ENCODE measurements around the gene STXBP5L. TPM values are rescaled to one million over a fixed set of nuclear protein-coding genes. Genes with fewer than 3 reads are reported as not detected.

STXBP5L gene
- total and polyA plus RNA-seq, 7 donors, result under 0.01 to 0.01 TPM; not detected in 5

- H3K4me1 ChIP-seq, result no peaks in the 10 kb centered on the region
- H3K27me3 ChIP-seq (ENCODE audit: insufficient read depth in 3 of 3, low read length in 2 of 3), result no peaks in the 10 kb centered on the region
- ATAC-seq, result no peak
- DNase-seq, result no peak
- H3K36me3 ChIP-seq (ENCODE audit: insufficient read depth in 1 of 2, low read depth in 1 of 2), result no peaks in the 10 kb centered on the region
- intact Hi-C loops (cut with DNase I), result loop anchor here in 1 of 2 donors (5.0 kb wide), 1 partner anchor 1082 kb away; no protein-coding TSS in a partner anchor
- no peak overlapping the region for H3K4me3 ChIP-seq
- no peak overlapping the region for H3K27ac ChIP-seq
- no peaks in the 10 kb centered on the region for H3K9me3 ChIP-seq
- TF ChIP-seq CTCF (IDR thresholded peaks at IDR 0.05), result no peak
Measured at GRCh38 chr3:121399820-121400219, 491.8 kb downstream of the STXBP5L start.

- H3K4me1 ChIP-seq, result no peaks in the 10 kb centered on the region
- intact Hi-C loops (cut with DNase I), result no loop called here
- H3K9me3 ChIP-seq, result no peaks in the 10 kb centered on the region
- ATAC-seq (no peak), DNase-seq (no peak)
- H3K36me3 ChIP-seq (ENCODE audit: insufficient read depth in 1 of 2, low read depth in 1 of 2), result no peaks in the 10 kb centered on the region
- 84 to 92% (median 85%) methylated on average over 1 of the region's 1 CpG for WGBS, 3 donors
- no peaks in the 10 kb centered on the region for H3K27me3 ChIP-seq (ENCODE audit: insufficient read depth in 3 of 3, low read length in 2 of 3)
- no peak overlapping the region for H3K27ac ChIP-seq
- no peak overlapping the region for H3K4me3 ChIP-seq
- TF ChIP-seq CTCF (IDR thresholded peaks at IDR 0.05), result no peak
Measured at GRCh38 chr3:121405631-121406030, 497.6 kb downstream of the STXBP5L start.

GRCh38 chr3:121411523-121411922 lies 503.5 kb downstream of the STXBP5L start:
- 85 to 93% (median 92%) methylated on average over 1 of the region's 1 CpG for WGBS, 3 donors
- Histone ChIP-seq H3K36me3 (ENCODE audit: insufficient read depth in 1 of 2, low read depth in 1 of 2) (no peaks in the 10 kb centered on the region), H3K27me3 (ENCODE audit: insufficient read depth in 3 of 3, low read length in 2 of 3) (no peaks in the 10 kb centered on the region), H3K9me3 (no peaks in the 10 kb centered on the region), H3K27ac (no peak overlapping the region), H3K4me3 (no peak overlapping the region), H3K4me1 (no peaks in the 10 kb centered on the region)
- intact Hi-C loops (cut with DNase I), result no loop called here
- DNase-seq (no peak), ATAC-seq (no peak)
- no peak for TF ChIP-seq CTCF (IDR thresholded peaks at IDR 0.05)

DNA sequence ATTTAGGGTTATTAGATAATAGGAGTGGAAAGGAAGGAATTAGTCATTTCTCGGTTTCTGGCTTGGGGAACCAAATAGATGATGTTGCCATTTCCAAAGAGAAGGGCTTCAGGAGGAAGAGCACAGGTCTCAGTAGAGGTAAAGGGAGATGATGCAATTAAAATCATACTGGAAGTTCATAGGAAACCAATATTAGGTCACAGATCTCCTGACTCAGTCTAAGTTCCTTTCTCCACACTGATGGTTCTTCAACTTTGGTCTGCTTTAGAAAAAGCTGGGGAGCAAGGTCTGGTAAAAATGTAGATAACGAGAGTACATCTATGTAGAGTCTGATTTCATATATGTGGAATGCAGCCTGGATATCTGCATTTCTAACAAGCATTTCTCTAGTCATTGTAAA lies 506.9 kb downstream of the STXBP5L start:
- ATAC-seq, result no peak
- H3K4me1 ChIP-seq, result no peaks in the 10 kb centered on the region
- H3K4me3 ChIP-seq, result no peak overlapping the region
- no peaks in the 10 kb centered on the region for H3K9me3 ChIP-seq
- intact Hi-C loops (cut with DNase I), result no loop called here
- H3K36me3 ChIP-seq (ENCODE audit: insufficient read depth in 1 of 2, low read depth in 1 of 2), result no peaks in the 10 kb centered on the region
- no peak overlapping the region for H3K27ac ChIP-seq
- H3K27me3 ChIP-seq (ENCODE audit: insufficient read depth in 3 of 3, low read length in 2 of 3), result no peaks in the 10 kb centered on the region
- TF ChIP-seq CTCF (IDR thresholded peaks at IDR 0.05), result no peak
- WGBS, 3 donors, result 76 to 88% (median 79%) methylated on average over 2 of the region's 2 CpGs
- no peak for DNase-seq

GRCh38 chr3:121418182-121418581 lies 510.2 kb downstream of the STXBP5L start:
- 92% methylated on average over 6 of the region's 6 CpGs for WGBS, 3 donors
- H3K27me3 ChIP-seq (ENCODE audit: insufficient read depth in 3 of 3, low read length in 2 of 3), result no peaks in the 10 kb centered on the region
- H3K4me1 ChIP-seq, result no peaks in the 10 kb centered on the region
- no peak overlapping the region for H3K4me3 ChIP-seq
- intact Hi-C loops (cut with DNase I), result no loop called here
- TF ChIP-seq CTCF (IDR thresholded peaks at IDR 0.05), result no peak
- no peaks in the 10 kb centered on the region for H3K36me3 ChIP-seq (ENCODE audit: insufficient read depth in 1 of 2, low read depth in 1 of 2)
- no peak overlapping the region for H3K27ac ChIP-seq
- DNase-seq, result no peak
- no peaks in the 10 kb centered on the region for H3K9me3 ChIP-seq
- ATAC-seq, result no peak

All from psoas muscle (tissue), 8 donors.